Stimulated activated CD4-positive, alpha-beta T cell treated with anti-CD3 and anti-CD28 coated beads, TNF-alpha, amount 100 ng/mL, for 24 hours (primary cell): Measurements from ENCODE around the gene TYMP.

Experiments
- DNase-seq, 3 experiments: peaks; one replicate each; pipeline ENCODE4 v3.0.0-alpha.2; 2020; ENCODE audit warnings: low read depth in 3 of 3

Gene TYMP, protein sequence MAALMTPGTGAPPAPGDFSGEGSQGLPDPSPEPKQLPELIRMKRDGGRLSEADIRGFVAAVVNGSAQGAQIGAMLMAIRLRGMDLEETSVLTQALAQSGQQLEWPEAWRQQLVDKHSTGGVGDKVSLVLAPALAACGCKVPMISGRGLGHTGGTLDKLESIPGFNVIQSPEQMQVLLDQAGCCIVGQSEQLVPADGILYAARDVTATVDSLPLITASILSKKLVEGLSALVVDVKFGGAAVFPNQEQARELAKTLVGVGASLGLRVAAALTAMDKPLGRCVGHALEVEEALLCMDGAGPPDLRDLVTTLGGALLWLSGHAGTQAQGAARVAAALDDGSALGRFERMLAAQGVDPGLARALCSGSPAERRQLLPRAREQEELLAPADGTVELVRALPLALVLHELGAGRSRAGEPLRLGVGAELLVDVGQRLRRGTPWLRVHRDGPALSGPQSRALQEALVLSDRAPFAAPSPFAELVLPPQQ

GRCh38 chr22:50529897-50530579 lies at the start of gene TYMP:
TSS of gene TYMP (minus strand) at chr22:50530012. CDS start at chr22:50529709, 303 bp downstream.
- peak in 2 of 3 experiments; percentile 40 to 71 for DNase-seq

DNA sequence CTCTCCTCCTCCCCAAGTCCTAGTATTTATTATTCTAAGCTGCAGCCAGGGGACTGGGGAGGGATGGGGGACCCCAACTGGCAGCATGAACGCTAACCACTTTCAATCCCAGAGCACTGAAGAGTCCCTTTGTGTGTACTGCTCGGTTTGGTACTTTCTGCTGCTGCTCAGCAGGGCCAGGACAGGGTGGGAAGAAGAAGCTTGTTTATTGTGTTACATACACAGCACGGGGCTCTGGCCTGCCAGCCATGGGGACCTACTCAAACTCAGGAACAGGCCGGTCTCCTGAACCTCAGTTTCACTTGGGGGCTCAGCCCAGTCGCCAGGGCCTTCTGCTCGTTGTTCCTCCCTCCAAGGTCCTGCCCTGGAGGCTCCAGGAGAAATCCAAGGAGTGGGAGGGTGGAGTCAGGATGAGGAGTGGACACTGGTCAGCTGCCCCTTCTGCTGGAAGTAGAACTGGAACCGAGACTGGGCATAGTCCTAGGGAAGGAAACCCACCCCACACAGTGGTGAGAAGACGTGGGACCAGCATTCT lies 49.0 kb upstream of the TYMP start:
- DNase-seq = no peak

DNA sequence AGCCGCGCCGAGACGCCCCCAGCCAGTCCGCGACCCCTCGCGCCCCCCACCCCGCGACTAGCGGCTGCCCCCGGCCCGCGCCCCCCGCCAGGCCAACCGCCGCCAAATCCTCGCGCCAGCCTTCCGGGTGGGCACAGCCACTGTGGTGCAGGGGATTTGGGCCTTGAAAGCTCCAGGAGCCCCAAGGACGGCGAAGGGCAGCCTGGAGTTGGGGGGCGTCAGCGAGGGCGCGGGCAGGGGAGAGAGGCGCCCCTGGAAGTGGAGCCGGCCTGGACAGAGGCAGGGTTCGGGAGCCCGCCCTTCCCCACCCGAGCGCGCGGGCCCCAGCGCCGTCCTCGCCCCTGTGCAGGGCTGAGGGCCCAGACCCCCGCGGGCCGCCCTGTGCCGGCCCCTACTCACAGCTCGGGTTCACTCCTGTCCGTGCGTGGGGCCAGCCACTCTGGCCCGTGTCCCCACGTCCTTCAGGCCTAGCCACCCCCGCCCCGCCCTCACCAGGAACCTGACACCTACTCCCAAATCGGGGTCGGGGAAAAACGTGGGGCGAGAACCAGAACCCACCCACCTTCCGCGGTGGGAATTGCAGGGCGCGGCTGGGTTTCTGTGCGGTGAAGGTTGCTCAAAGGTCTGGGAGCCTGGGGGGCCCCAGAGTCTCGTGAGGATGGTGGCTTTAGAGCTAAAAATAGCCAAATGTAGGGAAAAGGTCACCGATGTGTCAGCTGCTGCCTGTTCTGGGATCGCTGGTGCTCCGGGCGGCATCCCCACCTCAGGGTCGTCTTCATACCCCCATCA lies 48.4 kb upstream of the TYMP start, which contains the start of gene CPT1B:
Gene CPT1B (minus strand): TSS at position 441 of the 789 bp plus-strand sequence. CDS start 512 bp downstream, outside the sequence.
- DNase-seq = no peak

DNA sequence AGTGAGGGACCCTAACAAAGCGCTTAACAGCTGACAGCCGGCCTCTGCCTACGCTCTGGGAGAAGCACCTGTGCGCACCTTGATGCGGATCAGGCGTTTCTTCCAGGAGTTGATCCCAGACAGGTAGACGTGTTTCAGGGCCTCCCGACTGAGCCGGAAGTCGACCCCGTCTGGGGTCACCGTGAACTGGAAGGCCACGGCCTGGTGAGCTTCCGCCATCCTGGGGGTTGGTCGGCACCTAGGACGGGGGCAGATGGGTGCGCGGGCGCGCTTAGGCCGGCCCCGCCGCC lies 47.8 kb upstream of the TYMP start:
- no peak for DNase-seq

DNA sequence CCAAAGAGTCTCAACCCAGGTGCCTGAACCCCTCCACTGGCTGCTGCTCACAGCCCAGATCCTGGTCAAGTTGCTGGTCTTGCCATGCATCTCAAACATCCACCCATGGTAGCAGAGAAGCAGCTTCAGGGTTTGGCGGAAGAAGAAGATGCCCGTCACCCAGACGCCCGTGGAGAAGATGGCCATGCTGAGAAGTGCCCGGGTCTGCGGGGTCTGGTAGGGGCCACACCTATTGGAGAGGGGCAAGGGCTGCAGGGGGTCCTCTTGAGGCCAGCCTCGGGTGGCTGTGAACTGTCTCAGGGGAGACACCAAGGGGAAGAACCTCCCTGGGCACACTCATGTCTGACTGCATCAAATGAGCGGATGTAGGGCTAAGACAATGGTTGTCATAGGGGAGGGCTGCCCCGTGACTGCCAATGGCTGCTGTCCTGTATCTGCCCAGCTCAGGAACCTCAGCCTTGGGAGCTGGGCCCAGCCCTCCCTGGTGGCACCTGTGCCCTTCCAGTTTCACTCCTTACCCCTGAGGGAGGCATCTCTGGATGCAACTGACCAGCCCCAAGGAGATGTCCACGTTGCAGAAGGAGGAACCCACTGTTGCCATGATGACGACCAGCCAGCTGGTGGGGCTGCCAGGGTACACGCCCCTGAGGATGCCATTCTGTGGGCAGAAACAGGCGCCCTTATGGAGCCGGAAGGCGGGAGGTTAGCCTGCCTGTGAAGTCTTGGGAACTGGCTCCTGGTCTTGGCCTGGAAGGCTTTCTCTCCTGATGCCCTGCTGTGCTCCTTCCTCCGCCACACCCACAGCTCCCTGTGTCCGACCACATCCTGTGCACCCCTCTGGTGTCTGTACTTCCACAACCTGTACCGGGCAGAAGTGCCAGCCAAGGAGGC lies 47.2 kb upstream of the TYMP start:
- no peak for DNase-seq

GRCh38 chr22:50576070-50576469 lies 46.3 kb upstream of the TYMP start:
- no peak for DNase-seq

- DNase-seq = no peak
These were observed 45.7 kb upstream of the TYMP start for GRCh38 chr22:50575426-50575941.

- no peak for DNase-seq
These were observed 44.6 kb upstream of the TYMP start for GRCh38 chr22:50574383-50574755.

DNA sequence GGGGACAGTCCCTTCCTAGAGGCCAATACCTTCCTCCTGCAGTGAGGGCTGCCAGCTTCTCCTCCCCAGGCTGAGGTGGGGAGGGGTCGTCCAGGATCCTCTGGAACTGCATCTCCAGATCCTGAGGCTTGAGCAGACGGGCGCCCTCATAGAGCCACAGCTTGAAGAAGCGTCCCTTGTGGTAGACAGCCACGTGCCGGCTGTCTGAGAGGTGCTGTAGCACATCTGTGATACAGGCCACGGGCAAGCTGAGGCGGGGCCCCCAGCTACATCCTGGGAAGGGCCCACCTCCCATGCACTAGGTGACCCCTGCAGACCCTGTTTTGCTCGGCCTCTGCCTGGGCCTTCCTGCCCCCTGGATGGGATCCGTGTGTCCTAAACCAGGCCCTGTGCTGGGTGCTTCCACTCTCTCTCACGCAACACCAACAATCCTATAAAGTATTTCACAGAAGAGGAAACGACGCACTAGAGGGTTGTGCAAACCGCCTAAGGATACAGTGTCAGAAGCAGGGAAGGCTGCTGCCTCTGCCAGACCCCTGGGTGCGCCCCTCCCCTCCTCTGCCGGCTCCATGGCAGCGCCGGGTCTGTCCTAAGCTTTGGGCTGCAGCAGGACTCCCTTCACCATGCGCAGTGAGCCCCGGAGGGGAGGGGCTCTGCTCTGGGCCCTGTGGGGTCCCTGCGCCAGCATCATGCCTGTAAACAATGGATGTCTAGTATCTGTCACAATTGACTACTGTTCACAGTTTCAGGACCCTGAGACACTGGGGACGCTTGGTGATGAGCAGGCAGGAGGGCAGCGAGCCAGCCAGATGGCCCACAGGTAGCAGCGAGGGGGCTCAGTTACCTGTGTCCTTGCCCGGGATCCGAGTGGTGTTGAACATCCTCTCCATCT lies 43.9 kb upstream of the TYMP start:
- no peak for DNase-seq

GRCh38 chr22:50572965-50573364 lies 43.2 kb upstream of the TYMP start:
- no peak for DNase-seq

- no peak for DNase-seq
These were observed 41.7 kb upstream of the TYMP start for GRCh38 chr22:50571264-50572175.

DNA sequence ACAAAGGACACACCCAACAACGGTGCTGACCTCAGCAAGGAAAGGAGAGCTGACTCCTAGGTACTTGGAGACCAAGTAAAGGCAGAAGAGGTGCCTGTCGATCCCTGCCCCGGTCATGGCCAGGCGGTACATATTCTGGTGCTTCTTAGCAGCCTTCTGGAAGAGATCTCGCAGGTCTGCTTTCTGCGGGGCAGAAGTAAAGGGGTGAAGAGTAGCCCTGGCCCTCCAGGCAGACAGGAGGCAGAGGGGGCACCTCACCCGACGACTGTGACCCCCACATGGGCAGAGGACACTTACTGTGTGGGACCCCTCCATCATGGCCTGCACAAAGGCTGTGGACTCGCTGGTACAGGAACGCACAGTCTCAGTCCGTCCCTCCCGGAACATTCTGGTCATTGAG lies 41.0 kb upstream of the TYMP start:
- no peak for DNase-seq

DNA sequence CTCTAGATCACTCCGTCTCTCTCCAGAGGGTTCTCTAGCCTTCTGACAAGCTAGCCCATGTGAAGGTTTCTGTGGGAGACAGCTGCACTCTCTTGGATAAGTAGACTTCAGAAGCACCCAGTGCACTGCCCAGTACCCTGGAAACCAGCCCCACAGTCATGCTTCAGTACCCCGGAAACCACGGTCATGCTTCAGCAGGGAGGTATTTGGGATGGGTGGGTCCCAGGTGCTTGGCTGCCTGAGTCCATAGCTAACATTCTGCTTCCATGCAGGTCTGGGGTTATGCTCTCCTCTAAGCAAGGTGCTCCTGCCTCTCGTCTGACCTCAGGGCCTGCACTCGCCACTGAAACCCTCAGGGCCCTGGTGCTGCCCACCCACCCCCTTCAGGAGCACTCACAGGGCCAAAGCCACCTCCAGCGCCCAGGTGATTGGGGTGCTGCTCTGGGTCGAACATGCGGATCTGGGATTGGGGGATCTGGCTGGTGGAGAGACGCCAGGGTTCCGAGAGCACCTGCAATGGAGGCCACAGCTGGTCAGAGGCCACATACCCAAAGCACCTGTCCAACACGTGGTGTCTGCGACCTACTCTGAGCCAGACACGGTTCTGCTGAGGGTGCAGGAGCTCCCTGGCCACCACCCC lies 40.2 kb upstream of the TYMP start:
- no peak for DNase-seq

DNA sequence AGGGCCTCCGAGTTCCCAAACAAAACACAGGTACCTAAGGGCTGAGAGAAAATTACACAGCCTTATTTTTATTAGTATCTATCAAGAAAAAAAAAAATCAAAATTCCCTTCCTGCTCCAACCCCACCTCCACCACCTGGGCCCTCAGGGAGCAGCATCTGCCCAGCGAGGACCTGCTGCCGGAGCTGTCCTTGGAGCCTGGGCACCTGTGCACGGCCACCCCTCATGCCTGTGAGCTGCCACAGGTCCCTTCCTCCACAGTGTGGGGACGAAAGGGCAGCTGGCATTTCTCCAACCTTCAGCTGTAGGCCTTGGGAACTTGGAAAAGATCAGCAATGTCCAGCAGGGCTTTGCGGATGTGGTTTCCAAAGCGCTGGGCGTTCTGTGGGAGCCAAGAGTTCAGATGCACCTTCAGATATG lies 39.2 kb upstream of the TYMP start:
- no peak for DNase-seq

DNA sequence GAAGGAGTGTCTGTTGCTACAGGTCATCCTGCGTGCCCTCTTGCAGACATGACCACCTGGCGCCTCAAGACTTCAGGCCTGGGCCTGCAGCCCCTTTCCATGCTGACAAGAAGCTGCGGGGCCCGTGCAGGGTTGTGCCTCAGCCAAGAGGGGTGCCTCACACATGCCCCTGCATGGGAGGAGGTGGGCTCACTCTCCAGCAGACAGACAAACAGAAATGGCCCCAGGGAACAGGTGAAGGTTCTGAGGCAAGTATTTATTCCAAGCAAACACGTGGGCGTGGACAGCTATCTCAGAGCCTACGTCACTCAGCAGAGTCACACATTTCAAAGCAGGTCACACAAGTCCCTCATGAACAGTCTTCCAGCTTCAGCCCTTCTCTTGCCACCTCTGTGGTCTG lies 38.8 kb upstream of the TYMP start:
- no peak for DNase-seq

DNA sequence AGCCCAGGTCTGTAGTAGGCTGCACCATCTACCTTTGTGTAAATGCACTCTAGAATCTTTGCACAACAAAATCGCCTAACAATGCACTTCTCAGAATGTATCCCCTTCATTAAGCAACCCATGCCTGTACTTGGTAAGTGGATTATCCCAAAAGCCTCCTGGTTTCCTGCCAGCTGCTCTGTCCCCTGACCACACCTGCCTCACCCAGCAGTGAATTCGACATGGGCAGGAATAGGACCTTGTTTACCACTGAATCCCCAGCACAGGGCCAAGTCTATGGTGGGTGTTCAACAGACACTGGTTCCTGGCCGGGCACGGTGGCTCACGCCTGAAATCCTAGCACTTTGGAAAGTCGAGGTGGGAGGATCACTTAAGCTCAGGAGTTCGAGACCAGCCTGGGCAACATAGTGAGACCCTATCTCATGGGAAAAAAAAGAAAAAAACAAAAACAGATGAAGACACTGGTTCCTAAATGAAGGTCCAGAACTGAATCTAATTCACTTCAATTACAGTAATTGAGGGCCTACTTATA lies 38.0 kb upstream of the TYMP start:
- no peak for DNase-seq

DNA sequence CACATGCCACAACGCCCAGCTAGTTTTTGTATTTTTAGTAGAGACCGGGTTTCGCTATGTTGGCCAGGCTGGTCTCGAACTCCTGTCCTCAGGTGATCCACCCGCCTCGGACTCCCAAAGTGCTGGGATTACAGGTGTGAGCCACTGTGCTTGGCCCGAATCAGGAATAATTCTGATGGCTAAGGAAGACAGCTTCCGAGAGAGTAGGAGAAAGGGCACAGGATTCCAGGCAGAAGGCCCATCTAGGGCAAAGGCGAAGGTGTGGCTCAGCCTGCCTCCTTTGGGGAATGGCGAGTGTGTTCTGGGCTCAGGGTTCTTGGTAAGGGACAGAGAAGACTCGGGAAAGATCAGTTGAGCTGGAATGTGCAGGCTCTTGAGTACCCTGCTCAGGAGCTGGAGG lies 34.5 kb upstream of the TYMP start:
- no peak for DNase-seq
